ENCODE results near the gene SUMO1. TPM values are rescaled to one million over a fixed set of nuclear protein-coding genes. Genes with fewer than 3 reads are reported as not detected.

The SUMO1 gene
- total and polyA plus RNA-seq, 2 of the 4 experiments (the other 2 are of a cell fraction) = 72.3 to 90.0 TPM

- Histone ChIP-seq H3K9ac (ENCODE audit: low read depth, low read length) (no peak overlapping the region), H4K20me1 (ENCODE audit: insufficient read depth, low read length) (no peaks in the 10 kb centered on the region), H3K18ac (ENCODE audit: low read depth, low read length) (no peak overlapping the region), H2AFZ (replicated peaks; ENCODE audit: low read length, poor library complexity) (no peak overlapping the region), H3K79me1 (ENCODE audit: low read depth in 1 of 2, low read length in 2 of 2) (no peaks in the 10 kb centered on the region; a peak in 1 of 4 replicates), H3K4me1 (ENCODE audit: control insufficient read depth, insufficient read depth, low read length) (no peaks in the 10 kb centered on the region), H4K8ac (ENCODE audit: low read depth in 2 of 2, low read length in 2 of 2) (no peak overlapping the region), H3K23ac (ENCODE audit: low read depth, low read length) (no peak overlapping the region), H4K5ac (ENCODE audit: low read depth, low read length) (no peak overlapping the region), H3K36me3 (ENCODE audit: control insufficient read depth, insufficient read depth, low read length) (peaks cover 4% of the 10 kb centered on the region), H2AK9ac (replicated peaks; ENCODE audit: low read depth, low read length, poor library complexity) (no peak overlapping the region), H3K27me3 (ENCODE audit: control insufficient read depth, insufficient read depth, low read length) (no peaks in the 10 kb centered on the region), H3K9me3 (ENCODE audit: control insufficient read depth, insufficient read depth, low read length) (no peaks in the 10 kb centered on the region), H2BK120ac (ENCODE audit: low read depth, low read length) (no peak overlapping the region), H3K4me2 (ENCODE audit: low read depth, low read length) (no peak overlapping the region), H3K4ac (ENCODE audit: low read depth, low read length) (no peak overlapping the region), H3K9me1 (ENCODE audit: insufficient read depth, low read length) (no peaks in the 10 kb centered on the region), H2AK5ac (ENCODE audit: low read depth, low read length) (no peak overlapping the region), H3K56ac (ENCODE audit: extremely low read depth, insufficient read depth, low read length) (no peak overlapping the region), H3K27ac (ENCODE audit: insufficient read depth, low read length) (no peak overlapping the region), H4K91ac (ENCODE audit: insufficient read depth, low read depth, low read length) (no peak overlapping the region), H2BK15ac (ENCODE audit: low read depth, low read length) (no peak overlapping the region), H2BK20ac (ENCODE audit: low read depth, low read length) (no peak overlapping the region), H2BK5ac (ENCODE audit: low read depth, low read length, poor library complexity, severe bottlenecking) (no peak overlapping the region), H3K14ac (replicated peaks; ENCODE audit: low read depth, low read length) (no peak overlapping the region), H3K4me3 (ENCODE audit: insufficient read depth, low read depth, low read length) (no peak overlapping the region)
- in situ Hi-C loops (cut with MboI; ENCODE audit: low sequenced_read_pairs) (no loop called here), dilution Hi-C loops (cut with HindIII; ENCODE audit: low sequenced_read_pairs, unreplicated experiment) (no loop called here), intact Hi-C loops (cut with micrococcal nuclease) (no loop called here)
- POLR2A ChIA-PET (ENCODE audit: unreplicated experiment) = no interaction called here
- no TSS peak for BruUV-seq (replicated peaks)
- DNase-seq (no peak), ATAC-seq (ENCODE audit: low read depth) (no peak)
- WGBS, 2 experiments (ENCODE audit: extremely low coverage in 2 of 2, insufficient read length in 1 of 2) = 98% methylated on average over 4 of the region's 6 CpGs; no CpG with 5 or more reads in 1 of the 2 experiments
- CTCF ChIA-PET = no interaction called here
- TF ChIP-seq POLR2A (IDR thresholded peaks at IDR 0.05; ENCODE audit: low read depth, low read length) (no peak), RAD21 (IDR thresholded peaks at IDR 0.05; ENCODE audit: low read length) (no peak), CHD1 (IDR thresholded peaks at IDR 0.05; ENCODE audit: low read depth, low read length) (no peak), ELK1 (IDR thresholded peaks at IDR 0.05; ENCODE audit: borderline replicate concordance, low read depth, low read length) (no peak), CTCF (conservative IDR thresholded peaks at IDR 0.05; ENCODE audit: low read depth, low read length) (no peak), CEBPB (IDR thresholded peaks at IDR 0.05; ENCODE audit: low read depth, low read length) (no peak), RFX5 (IDR thresholded peaks at IDR 0.05; ENCODE audit: low read depth, low read length) (no peak), MXI1 (IDR thresholded peaks at IDR 0.05; ENCODE audit: borderline replicate concordance, low read depth, low read length) (no peak), MAZ (IDR thresholded peaks at IDR 0.05; ENCODE audit: borderline replicate concordance, low read depth, low read length) (no peak), RCOR1 (IDR thresholded peaks at IDR 0.05; ENCODE audit: insufficient replicate concordance, low read length) (no peak), USF2 (IDR thresholded peaks at IDR 0.05; ENCODE audit: low read depth, low read length) (no peak), FOS (IDR thresholded peaks at IDR 0.05; ENCODE audit: low read depth, low read length) (no peak), SMC3 (IDR thresholded peaks at IDR 0.05; ENCODE audit: low read depth, low read length) (no peak), NFE2L2 (IDR thresholded peaks at IDR 0.05; ENCODE audit: low read depth, low read length) (no peak), BHLHE40 (IDR thresholded peaks at IDR 0.05; ENCODE audit: low read depth, low read length) (no peak), MAFK (IDR thresholded peaks at IDR 0.05; ENCODE audit: low read depth, low read length) (no peak)
Observed at GRCh38 chr2:202196727-202197126, 41.7 kb downstream of the SUMO1 start.

Data from IMR-90 (cell line).